WTC11 (cell line): ENCODE data around the gene CHML. TPM values are rescaled to one million over a fixed set of nuclear protein-coding genes. Genes with fewer than 3 reads are reported as not detected.

ENCODE experiments used
- ATAC-seq: fragments of 200-7000 bp; cut with Tn5 transposase; 2 replicates; pipeline ENCODE4 v1.10.0; 2021; ENCODE audit warnings: mild to moderate bottlenecking, moderate library complexity
- CTCF ChIA-PET: fragments of 300-600 bp; sonication (Branson Sonifier 250); formaldehyde crosslinking; loops from one replicate; lab custom pipeline; 2021; ENCODE audit warnings: antibody characterized with exemption; lab: Charles Lee
- POLR2A ChIA-PET: fragments of 350-600 bp; sonication (Branson Sonifier 250); formaldehyde crosslinking; loops from one replicate; lab custom pipeline; 2021; ENCODE audit warnings: antibody characterized with exemption; lab: Charles Lee
- DNase-seq: peaks from one replicate; pipeline ENCODE4 v3.0.0; 2021; ENCODE audit warnings: low spot score
- H3K27ac Mint-ChIP-seq: 2 replicates; pipeline ENCODE4 v1.8.0; 2021; ENCODE audit warnings: mixed read lengths
- H3K27me3 Mint-ChIP-seq: 2 replicates; pipeline ENCODE4 v1.8.0; 2021; ENCODE audit warnings: low read depth, mild to moderate bottlenecking, moderate library complexity, mixed read lengths
- H3K36me3 Mint-ChIP-seq: 2 replicates; pipeline ENCODE4 v1.8.0; 2021; ENCODE audit warnings: mixed read lengths
- H3K4me1 Mint-ChIP-seq: 2 replicates; pipeline ENCODE4 v1.8.0; 2022; ENCODE audit warnings: mixed read lengths
- H3K4me3 Mint-ChIP-seq: 2 replicates; pipeline ENCODE4 v1.8.0; 2021; ENCODE audit warnings: mild to moderate bottlenecking, moderate library complexity, mixed read lengths
- H3K9me3 Mint-ChIP-seq: 2 replicates; pipeline ENCODE4 v1.8.0; 2021; ENCODE audit warnings: mixed read lengths
- CBFB ChIP-seq: sonication (generic); formaldehyde crosslinking; IDR thresholded peaks from 2 replicates; pipeline ENCODE4 v1.8.1; 2022; ENCODE audit warnings: mild to moderate bottlenecking, low read depth, missing genetic modification reagents
- HMGA2 ChIP-seq: fragments of 250-450 bp; sonication (Bioruptor Pico); IDR thresholded peaks from 2 replicates; pipeline ENCODE4 v1.4.0; 2021; ENCODE audit warnings: mild to moderate bottlenecking, moderate library complexity
- NR1H2 ChIP-seq: sonication (generic); formaldehyde crosslinking; IDR thresholded peaks from 2 replicates; pipeline ENCODE4 v1.9.0; 2021; ENCODE audit warnings: mild to moderate bottlenecking, moderate library complexity, missing genetic modification reagents
- NR2C2 ChIP-seq: sonication (generic); formaldehyde crosslinking; IDR thresholded peaks from 2 replicates; pipeline ENCODE4 v1.8.0; 2022; ENCODE audit warnings: mild to moderate bottlenecking, missing genetic modification reagents
- NR3C1 ChIP-seq: sonication (generic); formaldehyde crosslinking; conservative IDR thresholded peaks from 2 replicates; pipeline ENCODE4 v1.8.1; 2023; ENCODE audit warnings: low read depth, mild to moderate bottlenecking, missing genetic modification reagents
- OVOL2 ChIP-seq: fragments of 250-450 bp; sonication (Bioruptor Pico); IDR thresholded peaks from 2 replicates; pipeline ENCODE4 v1.9.0; 2021; ENCODE audit warnings: mild to moderate bottlenecking, borderline replicate concordance
- SMAD3 ChIP-seq: sonication (generic); formaldehyde crosslinking; IDR thresholded peaks from 2 replicates; pipeline ENCODE4 v1.8.0; 2022; ENCODE audit warnings: missing genetic modification reagents, mild to moderate bottlenecking, borderline replicate concordance
- TCF7 ChIP-seq: sonication (generic); formaldehyde crosslinking; IDR thresholded peaks from 2 replicates; pipeline ENCODE4 v1.8.0; 2022; ENCODE audit warnings: mild to moderate bottlenecking, low read depth, missing genetic modification reagents, moderate library complexity
- ZBTB21 ChIP-seq: sonication (generic); formaldehyde crosslinking; IDR thresholded peaks from 2 replicates; pipeline ENCODE4 v1.8.1; 2023; ENCODE audit warnings: mild to moderate bottlenecking, missing genetic modification reagents, borderline replicate concordance
- ZNF138 ChIP-seq: sonication (generic); formaldehyde crosslinking; conservative IDR thresholded peaks from 2 replicates; pipeline ENCODE4 v1.8.1; 2022; ENCODE audit warnings: mild to moderate bottlenecking, moderate library complexity, missing genetic modification reagents
- ZNF396 ChIP-seq: fragments of 250-450 bp; sonication (Bioruptor Pico); IDR thresholded peaks from 2 replicates; pipeline ENCODE4 v1.8.0; 2021; ENCODE audit warnings: mild to moderate bottlenecking, moderate library complexity, borderline replicate concordance
- ZNF423 ChIP-seq: fragments of 250-450 bp; sonication (Bioruptor Pico); IDR thresholded peaks from 2 replicates; pipeline ENCODE4 v2.1.2; 2022; ENCODE audit warnings: mild to moderate bottlenecking, moderate library complexity
- total RNA-seq: library from RNA; stranded (reverse); gene quantifications from 3 replicates; pipeline ENCODE4 v1.2.3, GENCODE V29; 2021
- TF ChIP-seq, protein P1 (sequence below): sonication (generic); formaldehyde crosslinking; IDR thresholded peaks from 2 replicates; pipeline ENCODE4 v1.8.1; 2022; ENCODE audit warnings: mild to moderate bottlenecking, moderate library complexity, missing genetic modification reagents
- TF ChIP-seq, protein P2 (sequence below): fragments of 250-450 bp; sonication (Bioruptor Pico); IDR thresholded peaks from 2 replicates; pipeline ENCODE4 v1.9.0; 2021; ENCODE audit warnings: moderate library complexity, mild to moderate bottlenecking, inconsistent platforms, borderline replicate concordance
- TF ChIP-seq, protein P3 (sequence below): sonication (generic); formaldehyde crosslinking; conservative IDR thresholded peaks from 2 replicates; pipeline ENCODE4 v1.8.1; 2023; ENCODE audit warnings: mild to moderate bottlenecking, low read depth, missing genetic modification reagents, moderate library complexity
- TF ChIP-seq, protein P4 (sequence below): sonication (generic); formaldehyde crosslinking; IDR thresholded peaks from 2 replicates; pipeline ENCODE4 v1.8.1; 2023; ENCODE audit warnings: mild to moderate bottlenecking, missing genetic modification reagents
- TF ChIP-seq, protein P5 (sequence below): fragments of 250-450 bp; sonication (Bioruptor Pico); IDR thresholded peaks from 2 replicates; pipeline ENCODE4 v1.9.0; 2021; ENCODE audit warnings: mild to moderate bottlenecking

Gene CHML
- total RNA-seq, 1 experiment from 2014 or later = 53.5 TPM

DNA sequence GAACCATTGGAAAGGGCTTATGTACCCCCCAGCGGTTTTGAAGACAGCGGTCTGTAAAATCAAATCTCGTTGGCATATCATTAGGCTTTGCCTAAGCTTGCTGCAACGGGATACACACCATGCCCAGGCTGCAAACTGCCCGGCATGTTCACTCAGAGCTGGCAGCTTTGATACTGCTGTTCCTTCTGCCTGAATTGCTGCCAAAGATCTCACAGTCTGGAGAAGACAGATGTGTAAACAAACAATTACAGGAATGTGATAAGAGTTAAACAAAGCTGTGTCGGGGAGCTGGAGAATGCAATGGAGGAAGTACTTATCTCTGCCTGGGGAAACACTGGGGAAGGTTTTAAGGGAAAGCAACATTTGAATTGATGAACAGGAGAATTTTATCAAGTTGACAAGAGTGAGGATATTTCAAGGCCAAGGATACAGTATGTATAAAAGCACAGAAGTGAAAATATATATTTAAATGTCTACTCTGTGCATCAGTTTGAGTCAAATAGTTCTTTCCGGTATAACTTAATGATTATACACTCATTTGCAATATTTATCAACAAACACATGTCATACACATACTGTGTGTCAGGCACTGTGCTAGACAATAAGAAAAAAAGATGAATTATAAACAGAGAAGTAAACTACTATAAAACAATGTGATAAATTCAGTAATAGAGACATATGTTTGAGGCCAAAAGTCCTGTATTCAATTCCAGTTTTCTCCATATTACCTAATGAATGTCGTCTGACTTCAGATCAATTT is 29.9 kb downstream of the CHML start:
- H3K36me3 Mint-ChIP-seq = no peaks in the 10 kb centered on the region
- CTCF ChIA-PET = interaction anchor here (0.5 to 2.0 kb wide), 24 partner anchors 8 to 376 kb away, joined by 3 to 8 read pairs (median 4); partner anchors contain the start of genes CHML, EXO1 and OPN3
- no peak for TF ChIP-seq SMAD3 (CRISPR knock-in tag)
- TF ChIP-seq, protein P1, sequence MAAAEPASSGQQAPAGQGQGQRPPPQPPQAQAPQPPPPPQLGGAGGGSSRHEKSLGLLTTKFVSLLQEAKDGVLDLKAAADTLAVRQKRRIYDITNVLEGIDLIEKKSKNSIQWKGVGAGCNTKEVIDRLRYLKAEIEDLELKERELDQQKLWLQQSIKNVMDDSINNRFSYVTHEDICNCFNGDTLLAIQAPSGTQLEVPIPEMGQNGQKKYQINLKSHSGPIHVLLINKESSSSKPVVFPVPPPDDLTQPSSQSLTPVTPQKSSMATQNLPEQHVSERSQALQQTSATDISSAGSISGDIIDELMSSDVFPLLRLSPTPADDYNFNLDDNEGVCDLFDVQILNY (CRISPR knock-in tag) = no peak
- no peak for TF ChIP-seq ZNF138 (CRISPR knock-in tag)
- no peak for TF ChIP-seq CBFB
- no peak for ATAC-seq
- no peak overlapping the region for H3K4me3 Mint-ChIP-seq
- H3K27me3 Mint-ChIP-seq = no peaks in the 10 kb centered on the region
- H3K9me3 Mint-ChIP-seq = no peaks in the 10 kb centered on the region
- POLR2A ChIA-PET = no interaction called here
- no peaks in the 10 kb centered on the region for H3K4me1 Mint-ChIP-seq
- no peak overlapping the region for H3K27ac Mint-ChIP-seq
- DNase-seq = no peak

DNA sequence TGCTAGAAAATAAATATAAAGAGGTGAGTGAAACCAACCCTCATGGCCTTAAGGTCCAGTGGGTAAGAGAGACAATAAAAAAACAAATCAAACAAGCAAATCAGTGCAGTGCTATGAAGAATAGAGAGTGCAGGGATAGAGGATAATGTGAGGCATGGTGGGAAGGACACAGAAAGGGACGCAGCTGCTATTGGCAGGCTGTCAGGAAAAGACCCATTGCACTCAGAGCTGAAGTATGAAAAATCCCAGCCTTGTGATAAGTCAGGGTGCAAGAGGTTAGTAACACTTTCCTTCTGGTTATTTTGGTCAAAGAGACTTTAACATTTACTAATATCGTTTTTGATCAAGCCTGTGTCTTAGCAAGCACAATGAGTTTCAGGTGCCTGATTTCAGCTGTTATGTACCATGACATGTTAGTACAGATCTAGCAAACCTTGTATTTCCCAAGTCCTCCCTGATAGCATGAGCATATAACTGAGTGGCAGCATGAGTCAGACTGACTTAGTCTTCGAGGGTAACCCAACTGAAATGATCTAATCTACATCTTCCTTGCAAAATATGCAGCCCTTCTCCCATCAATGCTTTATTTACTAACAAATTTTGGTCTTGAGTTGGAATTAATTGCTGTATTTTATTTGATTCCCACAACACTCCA is 31.7 kb downstream of the CHML start:
- Mint-ChIP-seq H3K27me3 (no peaks in the 10 kb centered on the region), H3K36me3 (no peaks in the 10 kb centered on the region), H3K9me3 (no peaks in the 10 kb centered on the region), H3K4me3 (no peak overlapping the region), H3K27ac (no peak overlapping the region), H3K4me1 (no peaks in the 10 kb centered on the region)
- ATAC-seq (no peak), DNase-seq (no peak)
- CTCF ChIA-PET = no interaction called here
- POLR2A ChIA-PET = no interaction called here
- no peak for TF ChIP-seq HMGA2 (CRISPR knock-in tag)
- no peak for TF ChIP-seq ZBTB21 (CRISPR knock-in tag)
- no peak for TF ChIP-seq NR1H2 (CRISPR knock-in tag)
- no peak for TF ChIP-seq NR2C2 (CRISPR knock-in tag)
- no peak for TF ChIP-seq ZNF423 (CRISPR knock-in tag)
- TF ChIP-seq, protein P2, sequence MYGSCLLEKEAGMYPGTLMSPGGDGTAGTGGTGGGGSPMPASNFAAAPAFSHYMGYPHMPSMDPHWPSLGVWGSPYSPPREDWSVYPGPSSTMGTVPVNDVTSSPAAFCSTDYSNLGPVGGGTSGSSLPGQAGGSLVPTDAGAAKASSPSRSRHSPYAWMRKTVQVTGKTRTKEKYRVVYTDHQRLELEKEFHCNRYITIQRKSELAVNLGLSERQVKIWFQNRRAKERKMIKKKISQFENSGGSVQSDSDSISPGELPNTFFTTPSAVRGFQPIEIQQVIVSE (CRISPR knock-in tag) = no peak
- TF ChIP-seq, protein P3, sequence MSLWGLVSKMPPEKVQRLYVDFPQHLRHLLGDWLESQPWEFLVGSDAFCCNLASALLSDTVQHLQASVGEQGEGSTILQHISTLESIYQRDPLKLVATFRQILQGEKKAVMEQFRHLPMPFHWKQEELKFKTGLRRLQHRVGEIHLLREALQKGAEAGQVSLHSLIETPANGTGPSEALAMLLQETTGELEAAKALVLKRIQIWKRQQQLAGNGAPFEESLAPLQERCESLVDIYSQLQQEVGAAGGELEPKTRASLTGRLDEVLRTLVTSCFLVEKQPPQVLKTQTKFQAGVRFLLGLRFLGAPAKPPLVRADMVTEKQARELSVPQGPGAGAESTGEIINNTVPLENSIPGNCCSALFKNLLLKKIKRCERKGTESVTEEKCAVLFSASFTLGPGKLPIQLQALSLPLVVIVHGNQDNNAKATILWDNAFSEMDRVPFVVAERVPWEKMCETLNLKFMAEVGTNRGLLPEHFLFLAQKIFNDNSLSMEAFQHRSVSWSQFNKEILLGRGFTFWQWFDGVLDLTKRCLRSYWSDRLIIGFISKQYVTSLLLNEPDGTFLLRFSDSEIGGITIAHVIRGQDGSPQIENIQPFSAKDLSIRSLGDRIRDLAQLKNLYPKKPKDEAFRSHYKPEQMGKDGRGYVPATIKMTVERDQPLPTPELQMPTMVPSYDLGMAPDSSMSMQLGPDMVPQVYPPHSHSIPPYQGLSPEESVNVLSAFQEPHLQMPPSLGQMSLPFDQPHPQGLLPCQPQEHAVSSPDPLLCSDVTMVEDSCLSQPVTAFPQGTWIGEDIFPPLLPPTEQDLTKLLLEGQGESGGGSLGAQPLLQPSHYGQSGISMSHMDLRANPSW (CRISPR knock-in tag) = no peak
- TF ChIP-seq, protein P4, sequence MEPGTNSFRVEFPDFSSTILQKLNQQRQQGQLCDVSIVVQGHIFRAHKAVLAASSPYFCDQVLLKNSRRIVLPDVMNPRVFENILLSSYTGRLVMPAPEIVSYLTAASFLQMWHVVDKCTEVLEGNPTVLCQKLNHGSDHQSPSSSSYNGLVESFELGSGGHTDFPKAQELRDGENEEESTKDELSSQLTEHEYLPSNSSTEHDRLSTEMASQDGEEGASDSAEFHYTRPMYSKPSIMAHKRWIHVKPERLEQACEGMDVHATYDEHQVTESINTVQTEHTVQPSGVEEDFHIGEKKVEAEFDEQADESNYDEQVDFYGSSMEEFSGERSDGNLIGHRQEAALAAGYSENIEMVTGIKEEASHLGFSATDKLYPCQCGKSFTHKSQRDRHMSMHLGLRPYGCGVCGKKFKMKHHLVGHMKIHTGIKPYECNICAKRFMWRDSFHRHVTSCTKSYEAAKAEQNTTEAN (CRISPR knock-in tag) = no peak
- no peak for TF ChIP-seq ZNF396
- TF ChIP-seq NR3C1 (CRISPR knock-in tag) = no peak
- no peak for TF ChIP-seq OVOL2 (CRISPR knock-in tag)
- no peak for TF ChIP-seq TCF7 (CRISPR knock-in tag)
- TF ChIP-seq, protein P5, sequence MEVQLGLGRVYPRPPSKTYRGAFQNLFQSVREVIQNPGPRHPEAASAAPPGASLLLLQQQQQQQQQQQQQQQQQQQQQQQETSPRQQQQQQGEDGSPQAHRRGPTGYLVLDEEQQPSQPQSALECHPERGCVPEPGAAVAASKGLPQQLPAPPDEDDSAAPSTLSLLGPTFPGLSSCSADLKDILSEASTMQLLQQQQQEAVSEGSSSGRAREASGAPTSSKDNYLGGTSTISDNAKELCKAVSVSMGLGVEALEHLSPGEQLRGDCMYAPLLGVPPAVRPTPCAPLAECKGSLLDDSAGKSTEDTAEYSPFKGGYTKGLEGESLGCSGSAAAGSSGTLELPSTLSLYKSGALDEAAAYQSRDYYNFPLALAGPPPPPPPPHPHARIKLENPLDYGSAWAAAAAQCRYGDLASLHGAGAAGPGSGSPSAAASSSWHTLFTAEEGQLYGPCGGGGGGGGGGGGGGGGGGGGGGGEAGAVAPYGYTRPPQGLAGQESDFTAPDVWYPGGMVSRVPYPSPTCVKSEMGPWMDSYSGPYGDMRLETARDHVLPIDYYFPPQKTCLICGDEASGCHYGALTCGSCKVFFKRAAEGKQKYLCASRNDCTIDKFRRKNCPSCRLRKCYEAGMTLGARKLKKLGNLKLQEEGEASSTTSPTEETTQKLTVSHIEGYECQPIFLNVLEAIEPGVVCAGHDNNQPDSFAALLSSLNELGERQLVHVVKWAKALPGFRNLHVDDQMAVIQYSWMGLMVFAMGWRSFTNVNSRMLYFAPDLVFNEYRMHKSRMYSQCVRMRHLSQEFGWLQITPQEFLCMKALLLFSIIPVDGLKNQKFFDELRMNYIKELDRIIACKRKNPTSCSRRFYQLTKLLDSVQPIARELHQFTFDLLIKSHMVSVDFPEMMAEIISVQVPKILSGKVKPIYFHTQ (CRISPR knock-in tag) = no peak
